Right atrium auricular region (tissue), 2 donors: Measurements from ENCODE around the gene AKR1D1. TPM values are rescaled to one million over a fixed set of nuclear protein-coding genes. Genes with fewer than 3 reads are reported as not detected.

Experiments used
- DNase-seq: peaks from one replicate; pipeline ENCODE4 v3.0.0-alpha.2; 2019; ENCODE audit warnings: low spot score
- H3K27ac ChIP-seq, 2 donors: fragments of 200-600 bp; sonication (generic); 1 replicate in 1 of 2; 2 replicates in 1 of 2; pipeline ENCODE4 v1.5.1; 2016 to 2019
- H3K27me3 ChIP-seq, 2 donors: fragments of 200-600 bp; sonication (generic); one replicate each; pipeline versions ENCODE4 v1.5.1 to v1.6.0; 2017 to 2019
- H3K36me3 ChIP-seq: fragments of 200-600 bp; sonication (generic); one replicate; pipeline ENCODE4 v1.5.1; 2016
- H3K4me1 ChIP-seq, 2 donors: fragments of 200-600 bp; sonication (generic); one replicate each; pipeline versions ENCODE4 v1.5.1 to v1.6.0; 2017 to 2019
- H3K4me3 ChIP-seq, 2 donors: fragments of 200-600 bp; sonication (generic); 1 replicate in 1 of 2; 2 replicates in 1 of 2; pipeline ENCODE4 v1.5.1; 2017 to 2019; ENCODE audit warnings: mild to moderate bottlenecking in 1 of 2, moderate library complexity in 1 of 2
- H3K9me3 ChIP-seq, 2 donors: fragments of 200-600 bp; sonication (generic); one replicate each; pipeline ENCODE4 v1.5.1; 2019
- total RNA-seq, 2 donors: library from RNA; depleted of rRNA; stranded (reverse); fragments of >200 nt; gene quantifications; one replicate each; pipeline ENCODE4 v1.1.0, GENCODE V29; 2016
- TF ChIP-seq, protein P1 (sequence below), 2 donors: fragments of 200-600 bp; sonication (generic); IDR thresholded peaks; one replicate each; pipeline ENCODE4 v1.5.1; 2019; ENCODE audit warnings: antibody characterized with exemption in 2 of 2

AKR1D1 gene
- not detected for total RNA-seq

- Histone ChIP-seq H3K27me3 (no peaks in the 10 kb centered on the region), H3K27ac (no peak within 1 kb of the TSS), H3K36me3 (no peaks in the 10 kb centered on the region), H3K9me3 (peaks cover 0 to 5% of the 10 kb centered on the region in 2 donors), H3K4me1 (no peaks in the 10 kb centered on the region), H3K4me3 (no peak within 1 kb of the TSS)
- no peak for DNase-seq
- TF ChIP-seq, protein P1, sequence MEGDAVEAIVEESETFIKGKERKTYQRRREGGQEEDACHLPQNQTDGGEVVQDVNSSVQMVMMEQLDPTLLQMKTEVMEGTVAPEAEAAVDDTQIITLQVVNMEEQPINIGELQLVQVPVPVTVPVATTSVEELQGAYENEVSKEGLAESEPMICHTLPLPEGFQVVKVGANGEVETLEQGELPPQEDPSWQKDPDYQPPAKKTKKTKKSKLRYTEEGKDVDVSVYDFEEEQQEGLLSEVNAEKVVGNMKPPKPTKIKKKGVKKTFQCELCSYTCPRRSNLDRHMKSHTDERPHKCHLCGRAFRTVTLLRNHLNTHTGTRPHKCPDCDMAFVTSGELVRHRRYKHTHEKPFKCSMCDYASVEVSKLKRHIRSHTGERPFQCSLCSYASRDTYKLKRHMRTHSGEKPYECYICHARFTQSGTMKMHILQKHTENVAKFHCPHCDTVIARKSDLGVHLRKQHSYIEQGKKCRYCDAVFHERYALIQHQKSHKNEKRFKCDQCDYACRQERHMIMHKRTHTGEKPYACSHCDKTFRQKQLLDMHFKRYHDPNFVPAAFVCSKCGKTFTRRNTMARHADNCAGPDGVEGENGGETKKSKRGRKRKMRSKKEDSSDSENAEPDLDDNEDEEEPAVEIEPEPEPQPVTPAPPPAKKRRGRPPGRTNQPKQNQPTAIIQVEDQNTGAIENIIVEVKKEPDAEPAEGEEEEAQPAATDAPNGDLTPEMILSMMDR (IDR thresholded peaks at IDR 0.05): no peak
Observed at GRCh38 chr7:138076196-138076595, at the start of gene AKR1D1. AKR1D1 (plus strand) TSS chr7:138076459; CDS start chr7:138076519, 60 bp downstream.

DNA sequence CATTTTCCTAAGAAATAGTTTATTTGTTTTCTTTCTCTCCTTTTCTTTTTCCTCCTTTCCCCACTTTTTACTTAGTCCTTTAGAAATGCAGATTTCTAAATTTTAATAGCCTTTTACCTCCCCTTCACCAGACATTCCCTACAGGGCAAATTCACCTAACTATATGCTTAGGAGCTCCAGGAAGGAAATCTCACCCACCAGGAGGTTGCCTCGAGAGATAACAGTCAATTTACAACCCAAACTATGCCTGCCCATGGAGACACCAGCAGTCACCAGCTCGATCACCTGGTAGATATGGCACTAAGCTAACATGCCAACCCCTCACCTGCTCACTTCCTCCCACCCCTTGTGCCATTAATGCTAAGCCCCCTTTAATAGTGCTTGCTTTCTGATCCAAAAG, 49.2 kb upstream of the AKR1D1 start:
- H3K4me1 ChIP-seq: no peaks in the 10 kb centered on the region
- H3K4me3 ChIP-seq: no peak overlapping the region
- no peaks in the 10 kb centered on the region for H3K9me3 ChIP-seq
- H3K36me3 ChIP-seq: no peaks in the 10 kb centered on the region
- no peak overlapping the region for H3K27ac ChIP-seq
- TF ChIP-seq, protein P1 (IDR thresholded peaks at IDR 0.05): no peak
- no peak for DNase-seq
- H3K27me3 ChIP-seq: no peaks in the 10 kb centered on the region

DNA sequence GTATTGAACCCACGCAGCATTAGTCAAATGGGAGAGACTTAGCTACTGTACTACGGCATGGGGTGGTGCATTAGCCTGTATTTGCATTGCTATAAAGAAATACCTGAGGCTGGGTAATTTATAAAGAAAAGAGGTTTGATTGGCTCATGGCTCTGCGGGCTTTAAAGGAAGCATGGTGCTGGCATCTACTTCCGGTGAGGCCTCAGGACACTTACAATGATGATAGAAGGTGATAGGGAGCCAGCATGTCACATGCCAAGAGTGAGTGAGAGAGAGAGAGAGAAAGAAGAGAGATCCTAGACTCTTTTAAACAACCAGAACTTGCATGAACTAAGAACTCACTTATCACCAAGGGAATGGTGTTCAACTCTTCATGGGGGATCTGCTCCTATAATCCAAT, 47.1 kb upstream of the AKR1D1 start:
- TF ChIP-seq, protein P1 (IDR thresholded peaks at IDR 0.05): no peak
- H3K36me3 ChIP-seq: no peaks in the 10 kb centered on the region
- H3K9me3 ChIP-seq: no peaks in the 10 kb centered on the region
- H3K4me3 ChIP-seq: no peak overlapping the region
- no peak for DNase-seq
- H3K27ac ChIP-seq: no peak overlapping the region
- H3K27me3 ChIP-seq: no peaks in the 10 kb centered on the region
- H3K4me1 ChIP-seq: no peaks in the 10 kb centered on the region

- H3K36me3 ChIP-seq: no peaks in the 10 kb centered on the region
- no peak for DNase-seq
- H3K4me3 ChIP-seq: no peak overlapping the region
- no peaks in the 10 kb centered on the region for H3K4me1 ChIP-seq
- no peak overlapping the region for H3K27ac ChIP-seq
- TF ChIP-seq, protein P1 (IDR thresholded peaks at IDR 0.05): no peak
- H3K27me3 ChIP-seq: no peaks in the 10 kb centered on the region
- no peaks in the 10 kb centered on the region for H3K9me3 ChIP-seq
Observed at GRCh38 chr7:138029941-138030340, 46.3 kb upstream of the AKR1D1 start.

DNA sequence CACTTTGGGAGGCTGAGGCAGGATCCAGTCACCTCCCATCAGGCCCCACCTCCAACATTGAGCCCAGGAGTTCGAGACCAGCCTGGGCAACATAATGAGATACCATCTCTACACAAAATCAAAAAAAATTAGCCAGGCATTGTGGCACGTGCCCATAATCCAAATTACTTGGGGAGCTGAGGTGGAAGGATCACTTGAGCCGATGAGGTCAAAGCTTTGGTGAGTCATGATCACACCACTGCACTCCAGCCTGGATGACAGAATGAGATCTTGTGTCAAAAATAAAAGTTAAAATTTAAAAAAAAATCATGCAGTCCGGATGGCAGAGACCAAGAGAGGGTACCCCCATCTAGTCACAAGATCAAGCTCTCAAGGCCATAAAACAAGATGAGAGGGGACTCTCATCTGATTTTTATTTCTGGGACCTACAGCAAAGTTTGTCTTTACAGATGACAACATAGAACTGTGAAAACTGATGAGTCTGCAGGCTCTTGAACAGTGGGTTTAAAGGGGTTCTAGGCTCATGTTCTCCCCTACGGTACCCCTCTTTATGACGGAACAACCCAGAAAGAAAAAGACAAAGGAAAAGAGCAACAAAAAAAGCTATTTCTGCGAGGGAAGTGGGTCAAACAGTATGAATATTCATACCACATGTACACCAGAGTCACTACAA, 45.4 kb upstream of the AKR1D1 start:
- no peaks in the 10 kb centered on the region for H3K27me3 ChIP-seq
- H3K9me3 ChIP-seq: no peaks in the 10 kb centered on the region
- DNase-seq: no peak
- no peaks in the 10 kb centered on the region for H3K4me1 ChIP-seq
- no peak overlapping the region for H3K27ac ChIP-seq
- TF ChIP-seq, protein P1 (IDR thresholded peaks at IDR 0.05): no peak
- H3K4me3 ChIP-seq: no peak overlapping the region
- no peaks in the 10 kb centered on the region for H3K36me3 ChIP-seq

- H3K9me3 ChIP-seq: no peaks in the 10 kb centered on the region
- H3K36me3 ChIP-seq: no peaks in the 10 kb centered on the region
- DNase-seq: no peak
- H3K4me1 ChIP-seq: no peaks in the 10 kb centered on the region
- H3K27me3 ChIP-seq: no peaks in the 10 kb centered on the region
- TF ChIP-seq, protein P1 (IDR thresholded peaks at IDR 0.05): no peak
- H3K4me3 ChIP-seq: no peak overlapping the region
- no peak overlapping the region for H3K27ac ChIP-seq
Observed at GRCh38 chr7:138032186-138032585, 44.1 kb upstream of the AKR1D1 start.
